GM13976 (cell line): Measurements from ENCODE around the gene TMEM126B.
A peak's percentile ranks its signal among the peaks of the same experiment; 100 is the strongest.

Experiments used
- DNase-seq: peaks from one replicate; pipeline ENCODE4 v3.0.0; 2012; ENCODE audit warnings: low spot score
- in situ Hi-C: fragments of 300-500 bp; cut with MboI; formaldehyde crosslinking; loops from one replicate; pipeline ENCODE4 v1.12.0; 2022; ENCODE audit warnings: low sequenced_read_pairs, mixed read lengths, inconsistent platforms; ENCODE audit not compliant: unreplicated experiment
- TF ChIP-seq, protein P1 (sequence below): IDR thresholded peaks from 2 replicates; pipeline ENCODE4 v1.5.1; 2012; ENCODE audit warnings: borderline replicate concordance, mild to moderate bottlenecking; ENCODE audit not compliant: insufficient read depth; ENCODE audit errors: extremely low read depth, missing control alignments, control extremely low read depth

TMEM126B gene

GRCh38 chr11:85627998-85628770 is at the start of gene TMEM126B:
TMEM126B (plus strand) TSS chr11:85628593; CDS start chr11:85628608, 15 bp downstream.
- TF ChIP-seq, protein P1, sequence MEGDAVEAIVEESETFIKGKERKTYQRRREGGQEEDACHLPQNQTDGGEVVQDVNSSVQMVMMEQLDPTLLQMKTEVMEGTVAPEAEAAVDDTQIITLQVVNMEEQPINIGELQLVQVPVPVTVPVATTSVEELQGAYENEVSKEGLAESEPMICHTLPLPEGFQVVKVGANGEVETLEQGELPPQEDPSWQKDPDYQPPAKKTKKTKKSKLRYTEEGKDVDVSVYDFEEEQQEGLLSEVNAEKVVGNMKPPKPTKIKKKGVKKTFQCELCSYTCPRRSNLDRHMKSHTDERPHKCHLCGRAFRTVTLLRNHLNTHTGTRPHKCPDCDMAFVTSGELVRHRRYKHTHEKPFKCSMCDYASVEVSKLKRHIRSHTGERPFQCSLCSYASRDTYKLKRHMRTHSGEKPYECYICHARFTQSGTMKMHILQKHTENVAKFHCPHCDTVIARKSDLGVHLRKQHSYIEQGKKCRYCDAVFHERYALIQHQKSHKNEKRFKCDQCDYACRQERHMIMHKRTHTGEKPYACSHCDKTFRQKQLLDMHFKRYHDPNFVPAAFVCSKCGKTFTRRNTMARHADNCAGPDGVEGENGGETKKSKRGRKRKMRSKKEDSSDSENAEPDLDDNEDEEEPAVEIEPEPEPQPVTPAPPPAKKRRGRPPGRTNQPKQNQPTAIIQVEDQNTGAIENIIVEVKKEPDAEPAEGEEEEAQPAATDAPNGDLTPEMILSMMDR, result no peak
- in situ Hi-C loops, result no loop called here
- peak; percentile 89 for DNase-seq

GRCh38 chr11:85582111-85582510 is 46.3 kb upstream of the TMEM126B start:
- TF ChIP-seq, protein P1, result no peak
- no peak for DNase-seq
- in situ Hi-C loops, result loop anchor here (25.0 kb wide), 2 partner anchors 795 to 1020 kb away; no protein-coding TSS in a partner anchor

- no peak for DNase-seq
- TF ChIP-seq, protein P1, result no peak
- in situ Hi-C loops, result loop anchor here (25.0 kb wide), 2 partner anchors 802 to 1027 kb away; no protein-coding TSS in a partner anchor
These were observed 39.0 kb upstream of the TMEM126B start for GRCh38 chr11:85589373-85589772.

DNA sequence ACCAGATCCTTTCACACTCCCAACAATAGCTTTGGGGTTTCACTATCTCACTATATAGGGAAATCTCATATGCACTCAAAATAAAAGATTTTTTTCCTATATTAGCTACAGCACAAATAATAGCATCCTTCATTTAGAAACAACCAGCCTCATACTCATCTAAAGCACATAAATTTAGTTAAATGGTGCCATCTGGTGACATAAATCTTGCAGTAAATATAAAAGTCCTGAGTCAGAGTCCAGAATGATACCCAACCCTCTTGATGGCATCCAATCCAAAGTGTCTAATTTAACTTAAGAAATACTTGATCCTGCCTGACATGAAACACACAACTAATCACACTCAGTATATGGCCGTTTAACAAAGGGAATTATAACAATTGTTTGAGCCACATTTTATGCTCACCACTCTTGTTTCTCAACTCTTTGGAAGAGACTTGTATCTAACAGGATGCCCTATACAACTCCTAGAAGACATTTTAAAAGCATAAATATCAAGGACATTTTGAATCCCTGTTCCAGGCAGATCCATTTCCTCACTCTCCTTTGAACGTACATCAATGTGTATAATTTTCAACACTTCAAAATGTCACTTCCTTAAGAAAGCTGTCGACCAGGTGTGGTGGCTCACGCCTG is 37.4 kb upstream of the TMEM126B start:
- in situ Hi-C loops, result loop anchor here (25.0 kb wide), 2 partner anchors 804 to 1029 kb away; no protein-coding TSS in a partner anchor
- TF ChIP-seq, protein P1, result peak; percentile 8
- no peak for DNase-seq

DNA sequence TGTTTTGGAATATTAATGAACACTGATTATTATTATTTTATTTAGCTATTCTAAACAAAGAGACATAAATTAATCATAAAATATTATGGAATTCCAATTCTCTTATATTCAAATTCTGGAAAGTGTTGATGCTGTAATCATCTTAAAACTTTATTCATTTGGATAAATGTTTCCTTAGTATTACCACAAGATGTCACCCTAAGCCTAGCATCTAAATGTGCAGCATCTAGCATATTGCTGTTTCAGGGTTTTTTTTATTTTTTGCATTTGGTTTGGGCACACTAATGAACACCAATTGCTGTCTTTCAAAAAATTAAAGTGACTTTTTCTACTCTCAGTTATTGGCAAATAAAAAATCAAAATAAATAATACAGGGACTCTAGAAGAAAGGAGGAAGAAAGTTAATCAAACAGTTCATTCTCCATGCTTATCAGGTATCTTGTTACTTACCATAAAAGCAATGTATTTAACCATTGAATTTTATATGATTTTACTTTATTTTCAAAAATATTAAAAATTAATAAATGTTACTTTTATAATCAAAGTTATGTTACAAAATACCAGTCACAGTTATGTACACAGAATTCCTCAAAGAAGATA is 33.0 kb upstream of the TMEM126B start:
- in situ Hi-C loops, result loop anchor here (25.0 kb wide), 2 partner anchors 808 to 1033 kb away; no protein-coding TSS in a partner anchor
- TF ChIP-seq, protein P1, result peak; percentile 25

DNA sequence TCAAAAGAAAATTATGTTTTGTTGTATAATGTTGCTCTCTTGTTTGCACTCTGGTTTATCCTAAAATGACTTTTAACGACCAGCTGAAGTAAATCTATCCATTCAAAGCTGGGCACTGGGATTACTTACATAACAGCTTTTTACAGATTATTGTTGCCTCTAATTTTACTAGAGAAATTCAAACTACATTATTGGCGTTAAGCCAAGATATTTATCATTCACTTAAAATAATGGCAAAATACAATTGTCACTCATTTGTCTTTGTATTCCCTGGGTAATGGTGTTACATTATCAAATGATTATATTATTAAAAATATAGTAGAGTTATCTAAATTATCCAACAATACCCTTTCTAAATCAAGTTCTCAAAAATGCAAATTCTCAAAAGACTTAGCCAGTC is 31.5 kb upstream of the TMEM126B start:
- no peak for DNase-seq
- in situ Hi-C loops, result loop anchor here (25.0 kb wide), 2 partner anchors 810 to 1035 kb away; no protein-coding TSS in a partner anchor
- TF ChIP-seq, protein P1, result no peak

More for the DNA sequence above, 33.0 kb upstream of the TMEM126B start:
- peak; percentile 32 for DNase-seq
